AG08395 (cell line): Measurements from ENCODE around the gene SLC35A2.

ENCODE experiments used
- DNase-seq: peaks from one replicate; pipeline ENCODE4 v3.0.0; 2012; ENCODE audit warnings: mixed read lengths, low spot score

SLC35A2 gene

GRCh38 chrX:48927736-48928382, 16.4 kb upstream of the SLC35A2 start:
- no peak for DNase-seq

GRCh38 chrX:48927123-48927522, 15.7 kb upstream of the SLC35A2 start:
- DNase-seq: no peak

GRCh38 chrX:48924270-48924669, 12.8 kb upstream of the SLC35A2 start:
- DNase-seq: no peak

- no peak for DNase-seq
These were observed 12.3 kb upstream of the SLC35A2 start for GRCh38 chrX:48923771-48924170.

GRCh38 chrX:48920718-48921104, 9.3 kb upstream of the SLC35A2 start:
- DNase-seq: no peak

- no peak for DNase-seq
These were observed 8.7 kb upstream of the SLC35A2 start for GRCh38 chrX:48919947-48920717.

- DNase-seq: no peak
These were observed 8.0 kb upstream of the SLC35A2 start for GRCh38 chrX:48919360-48919841.

GRCh38 chrX:48918643-48919340, 7.3 kb upstream of the SLC35A2 start, which contains the start of gene PIM2:
Gene PIM2 (minus strand): TSS chrX:48919024. CDS start chrX:48918834, 190 bp downstream.
- DNase-seq: peak; percentile 76

- no peak for DNase-seq
These were observed 6.8 kb upstream of the SLC35A2 start for GRCh38 chrX:48918301-48918642.

GRCh38 chrX:48917139-48918001, 5.9 kb upstream of the SLC35A2 start:
- peak; percentile 96 for DNase-seq

- no peak for DNase-seq
These were observed 3.4 kb upstream of the SLC35A2 start for GRCh38 chrX:48914593-48915493.

- no peak for DNase-seq
These were observed 2.3 kb upstream of the SLC35A2 start for GRCh38 chrX:48913605-48914366.

GRCh38 chrX:48910926-48911411, 477 bp downstream of the SLC35A2 start:
- DNase-seq: no peak

GRCh38 chrX:48909703-48910294, 1.6 kb downstream of the SLC35A2 start:
- DNase-seq: no peak

GRCh38 chrX:48908600-48908999, 2.8 kb downstream of the SLC35A2 start:
- no peak for DNase-seq

GRCh38 chrX:48905090-48905790, 6.2 kb downstream of the SLC35A2 start:
- no peak for DNase-seq

- DNase-seq: no peak
These were observed 6.8 kb downstream of the SLC35A2 start for GRCh38 chrX:48904626-48905025.

- no peak for DNase-seq
These were observed 7.3 kb downstream of the SLC35A2 start for GRCh38 chrX:48904180-48904579.

- no peak for DNase-seq
These were observed 8.2 kb downstream of the SLC35A2 start for GRCh38 chrX:48903290-48903689.
